ENCODE results near the gene PITRM1.

The PITRM1 gene

DNA sequence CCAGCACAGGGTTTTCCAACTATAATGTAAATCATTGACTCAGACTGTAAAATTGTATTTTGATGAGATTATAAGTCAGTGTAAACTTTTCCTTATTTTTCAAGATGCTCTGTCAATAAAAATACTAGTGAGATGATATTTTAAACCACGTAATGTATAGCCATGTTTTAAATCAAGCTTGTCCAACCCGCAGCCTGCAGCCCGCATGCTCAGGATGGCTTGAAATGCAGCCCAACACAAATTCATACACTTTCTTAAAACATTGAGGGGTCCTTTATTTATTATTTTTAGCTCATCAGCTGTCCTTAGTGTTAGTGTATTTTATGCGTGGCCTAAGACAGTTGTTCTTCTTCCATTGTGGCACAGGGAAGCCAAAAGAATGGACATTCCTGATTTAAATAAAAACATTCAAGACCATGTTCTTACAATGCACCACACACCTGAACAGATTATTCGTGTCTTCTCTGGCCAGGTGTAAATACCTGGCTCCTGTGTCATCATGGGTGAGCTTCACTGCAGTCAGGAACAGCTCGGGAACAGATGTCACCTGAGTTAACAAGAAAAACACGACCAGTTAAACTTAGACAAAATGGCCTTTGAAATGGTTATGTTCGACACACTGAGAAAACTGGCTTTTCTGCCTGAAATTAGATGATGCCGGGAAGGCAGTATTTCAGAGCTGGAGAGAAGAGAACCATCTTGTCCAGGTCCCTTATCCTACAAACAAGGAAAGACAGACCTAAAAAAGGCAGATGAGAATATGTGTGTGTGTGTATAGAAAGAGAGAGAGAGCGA lies 5.9 kb downstream of the PITRM1 start:
- no peak for DNase-seq

DNA sequence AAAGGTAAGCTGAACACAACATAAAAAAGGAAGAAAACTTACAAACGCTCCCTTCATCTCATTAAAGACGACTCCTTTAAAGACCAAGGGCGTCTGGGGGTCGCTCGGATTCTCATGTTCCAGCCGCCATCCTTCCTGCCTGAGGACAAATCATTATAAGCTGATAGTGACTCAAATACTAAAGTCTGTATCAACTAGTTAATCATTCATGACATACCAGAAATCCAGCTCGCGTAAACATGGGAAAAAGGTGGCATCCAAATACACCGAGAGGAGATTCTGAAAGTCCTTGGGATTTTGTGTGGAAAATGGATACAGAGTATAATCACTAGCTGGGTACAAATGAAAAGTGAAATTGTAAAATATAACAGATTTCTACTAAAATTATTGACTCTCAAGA lies 7.4 kb downstream of the PITRM1 start:
- no peak for DNase-seq

- DNase-seq: no peak
Observed at GRCh38 chr10:3163879-3164278, 8.7 kb downstream of the PITRM1 start.

DNA sequence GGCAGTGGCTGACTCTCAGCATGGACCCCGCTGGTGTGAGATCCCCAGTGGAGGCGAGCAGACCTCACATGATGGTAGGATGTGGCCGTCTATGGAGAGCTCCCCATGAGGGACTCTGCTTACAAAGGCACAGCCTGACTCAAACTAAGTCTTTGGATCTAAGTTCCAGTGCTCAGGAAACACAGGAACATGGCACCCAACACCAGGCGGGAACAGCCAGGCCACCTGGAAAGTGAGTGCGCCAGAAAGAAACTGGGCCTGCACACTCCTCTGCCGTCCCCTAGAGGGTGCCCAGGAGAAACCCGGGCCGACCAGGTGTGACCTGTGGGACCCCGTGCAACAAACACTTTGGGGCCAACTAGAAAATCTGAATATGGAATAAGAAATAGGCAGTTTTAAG lies 10.0 kb downstream of the PITRM1 start:
- DNase-seq: no peak

- no peak for DNase-seq
Observed at GRCh38 chr10:3159152-3159551, 13.4 kb downstream of the PITRM1 start.

- no peak for DNase-seq
Observed at GRCh38 chr10:3154666-3155065, 17.9 kb downstream of the PITRM1 start.

GRCh38 chr10:3152566-3152935 lies 20.0 kb downstream of the PITRM1 start:
- DNase-seq: no peak

DNA sequence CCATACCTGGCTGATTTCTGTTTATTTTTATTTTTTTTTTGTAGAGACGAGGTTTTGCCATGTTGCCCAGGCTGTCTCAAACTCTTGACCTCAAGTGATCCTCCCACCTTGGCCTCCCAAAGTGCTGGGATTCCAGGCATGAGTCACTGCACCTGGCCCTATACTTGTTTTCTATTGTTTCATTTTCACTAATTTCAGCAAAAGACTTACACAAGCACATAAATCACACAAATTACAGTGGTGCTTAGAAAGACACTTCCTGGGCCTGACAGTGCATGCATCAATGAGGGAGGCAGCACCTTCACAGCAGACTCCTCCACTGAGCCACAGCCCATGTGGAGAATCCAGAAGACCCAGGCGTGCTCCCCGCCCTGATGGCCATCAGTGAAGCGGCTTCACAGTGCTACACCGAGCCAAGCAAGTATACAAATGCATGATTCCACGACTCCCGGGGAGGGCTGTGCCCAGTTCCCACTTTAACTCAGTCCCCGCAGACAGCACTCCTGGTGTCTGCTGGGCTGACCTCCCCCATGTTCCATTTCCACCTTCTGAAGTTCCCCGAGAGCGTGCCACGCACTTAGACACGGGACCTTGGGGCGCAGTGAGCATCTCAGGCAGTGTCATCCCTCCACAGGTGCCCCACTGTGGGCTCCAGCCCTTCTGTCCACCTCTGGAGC lies 20.6 kb downstream of the PITRM1 start:
- DNase-seq: no peak

GRCh38 chr10:3150961-3151360 lies 21.6 kb downstream of the PITRM1 start:
- no peak for DNase-seq

DNA sequence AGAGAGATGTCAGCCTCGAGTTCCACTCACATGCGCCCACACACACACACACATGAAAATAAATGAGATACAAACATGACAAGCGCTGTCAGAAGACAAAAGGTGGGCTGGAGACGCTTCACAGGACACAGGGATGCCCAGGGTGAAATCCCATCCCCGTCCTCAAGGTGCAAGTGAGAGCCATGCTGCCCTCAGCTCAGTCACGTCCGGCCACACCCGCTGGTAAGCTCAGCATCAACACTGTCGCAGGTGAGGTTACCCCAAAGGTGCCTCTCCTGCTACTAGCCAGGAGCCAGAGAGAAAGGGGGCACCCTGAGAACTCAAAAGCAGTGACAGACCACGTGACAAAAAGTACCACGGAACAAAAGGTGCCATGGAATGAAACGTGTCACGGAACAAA lies 22.2 kb downstream of the PITRM1 start:
- no peak for DNase-seq

DNA sequence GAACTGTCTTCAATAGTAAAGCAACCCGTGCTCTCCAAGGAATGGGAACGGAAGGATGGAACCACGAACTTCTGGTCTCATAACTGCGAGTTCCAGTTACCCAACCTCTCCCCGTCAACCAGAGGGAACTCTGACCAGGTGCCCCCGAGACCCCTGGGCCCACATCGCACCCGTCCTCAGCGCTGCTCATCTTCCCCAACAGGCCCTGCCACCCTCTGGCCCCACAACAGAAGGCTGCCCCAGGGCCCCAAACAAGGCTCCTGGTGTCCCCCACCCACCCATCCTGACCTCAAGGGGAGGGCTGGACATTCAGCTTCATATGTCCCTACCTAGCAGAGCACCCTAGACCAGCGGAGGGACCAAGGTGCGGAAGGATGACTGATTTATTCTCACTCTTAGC lies 22.7 kb downstream of the PITRM1 start:
- DNase-seq: no peak

DNA sequence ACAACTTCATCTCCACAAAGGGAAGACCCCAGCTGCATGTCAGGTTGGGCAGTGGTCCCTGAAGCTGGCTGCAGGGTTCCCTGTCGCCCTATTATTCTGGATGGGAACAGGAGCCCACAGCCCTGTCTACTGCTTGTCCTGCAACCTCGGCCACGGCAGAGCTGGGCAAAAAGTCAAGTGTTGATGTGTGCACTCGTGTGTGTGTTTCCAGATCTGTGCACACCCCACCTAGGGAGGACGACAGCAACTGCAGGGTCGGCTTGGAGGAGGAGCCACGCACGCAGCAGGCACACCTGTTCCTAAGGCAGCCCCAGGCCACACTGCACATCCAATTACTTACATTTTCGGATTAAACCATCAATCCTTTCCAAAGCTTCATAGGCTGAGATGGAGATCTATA lies 23.6 kb downstream of the PITRM1 start:
- no peak for DNase-seq

DNA sequence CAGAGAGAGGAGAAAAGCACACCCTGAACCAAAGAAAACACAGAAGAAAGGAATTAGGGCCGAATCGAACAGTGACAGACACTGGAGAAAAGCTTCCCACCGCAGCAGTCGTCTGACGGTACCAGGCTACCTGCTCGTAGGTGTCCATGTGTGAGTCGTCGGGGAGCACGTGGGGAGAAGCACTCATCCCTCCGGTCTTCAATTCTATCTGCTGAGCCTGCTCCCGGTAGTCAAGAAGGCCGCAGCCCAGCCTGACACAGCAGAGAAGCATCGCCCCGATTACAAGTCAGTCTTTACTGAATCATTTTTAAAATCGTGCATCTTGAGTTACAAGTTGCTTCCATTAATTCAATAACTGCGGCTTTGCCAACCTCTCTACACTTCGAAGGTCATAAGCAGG lies 24.5 kb downstream of the PITRM1 start:
- DNase-seq: no peak

GRCh38 chr10:3147117-3147820 lies 25.3 kb downstream of the PITRM1 start:
- no peak for DNase-seq

DNA sequence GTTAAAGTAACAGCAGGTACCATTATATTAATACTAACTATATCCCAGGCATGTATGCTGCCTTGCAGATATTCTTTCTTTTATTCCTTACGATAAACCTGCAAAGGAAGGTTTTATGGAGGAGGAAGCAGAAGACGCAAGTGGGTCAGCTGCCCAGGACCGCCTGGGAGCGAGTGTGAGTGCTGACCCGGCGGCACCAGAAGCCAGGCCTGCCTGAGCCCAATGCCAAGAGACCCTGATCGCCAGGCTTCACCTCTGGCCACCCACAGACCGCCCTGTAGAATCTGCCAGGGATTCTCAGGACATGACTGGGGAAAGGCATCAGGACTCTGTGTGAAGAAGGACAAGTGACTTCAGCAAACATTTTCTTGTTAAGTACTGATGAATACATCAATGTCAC lies 26.3 kb downstream of the PITRM1 start:
- DNase-seq: no peak

DNA sequence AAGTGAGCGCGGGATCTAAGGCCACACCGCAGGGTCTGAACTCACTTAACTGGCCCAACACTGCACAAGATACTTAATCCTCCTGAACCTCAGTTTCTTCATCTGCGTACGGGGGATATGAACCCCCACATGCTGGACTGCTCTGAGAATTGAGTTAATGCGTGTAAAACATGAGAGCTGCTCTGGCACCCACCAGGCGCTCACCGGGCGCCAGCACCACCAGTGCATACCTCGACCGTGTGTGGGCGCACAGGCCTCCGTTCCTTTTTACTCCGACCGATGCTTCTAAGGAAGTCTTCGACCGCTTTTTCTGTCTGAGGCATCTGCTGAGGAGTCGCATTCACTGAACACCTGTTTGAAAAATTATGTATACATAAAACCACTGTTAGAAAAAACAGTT lies 27.2 kb downstream of the PITRM1 start:
- no peak for DNase-seq

- DNase-seq: no peak
Observed at GRCh38 chr10:3143791-3144434, 28.7 kb downstream of the PITRM1 start.

DNA sequence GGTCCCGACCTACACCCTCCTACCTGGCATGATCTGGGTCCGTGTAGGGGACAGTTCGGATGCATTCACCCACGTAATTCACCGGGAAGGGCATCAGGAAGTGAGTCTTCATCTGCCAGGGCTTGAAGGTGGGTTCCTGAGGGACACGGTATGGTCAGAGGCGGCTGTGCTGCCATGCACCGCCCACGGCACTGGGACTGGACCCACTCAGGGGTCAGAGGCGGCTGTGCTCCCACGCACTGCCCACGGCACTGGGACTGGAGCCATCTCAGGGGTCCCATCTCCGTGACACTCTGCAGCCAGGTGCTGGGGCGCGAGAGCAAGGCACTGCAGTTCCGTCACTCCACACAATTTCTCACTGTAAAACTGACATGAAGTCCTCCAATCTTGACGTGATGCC lies 29.2 kb downstream of the PITRM1 start:
- no peak for DNase-seq

- no peak for DNase-seq
Observed at GRCh38 chr10:3142146-3142875, 30.3 kb downstream of the PITRM1 start.

DNA sequence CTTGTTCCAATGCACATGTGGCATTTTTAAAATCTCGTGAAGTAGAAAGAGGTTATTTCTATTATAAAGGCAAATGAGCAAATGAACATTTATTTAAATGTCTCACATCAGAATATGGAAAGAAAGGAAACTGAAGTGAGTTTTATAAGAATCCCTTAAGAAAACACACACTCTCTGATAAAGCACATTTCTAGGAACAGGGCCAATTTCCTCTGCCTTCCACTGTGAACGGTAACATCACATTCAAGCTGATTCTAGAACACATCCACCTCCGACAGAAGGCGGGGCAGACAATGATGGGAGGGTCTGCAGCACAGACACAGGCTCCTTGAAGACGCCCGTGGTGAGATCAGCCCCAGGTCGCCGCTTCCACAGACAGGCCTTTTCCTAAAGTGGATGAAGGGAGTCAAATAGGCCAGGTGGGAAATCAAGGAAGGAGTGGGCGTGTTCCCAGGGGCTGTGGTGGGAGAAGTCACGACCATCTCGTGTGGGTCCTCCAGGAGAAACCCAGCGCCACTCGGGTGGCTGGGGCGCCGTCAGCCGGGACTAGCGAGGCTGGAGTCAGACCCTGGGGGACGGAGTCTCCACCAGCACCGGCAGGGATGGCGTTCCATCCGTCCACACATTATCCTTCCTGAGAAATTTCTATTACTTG lies 31.1 kb downstream of the PITRM1 start:
- no peak for DNase-seq

DNA sequence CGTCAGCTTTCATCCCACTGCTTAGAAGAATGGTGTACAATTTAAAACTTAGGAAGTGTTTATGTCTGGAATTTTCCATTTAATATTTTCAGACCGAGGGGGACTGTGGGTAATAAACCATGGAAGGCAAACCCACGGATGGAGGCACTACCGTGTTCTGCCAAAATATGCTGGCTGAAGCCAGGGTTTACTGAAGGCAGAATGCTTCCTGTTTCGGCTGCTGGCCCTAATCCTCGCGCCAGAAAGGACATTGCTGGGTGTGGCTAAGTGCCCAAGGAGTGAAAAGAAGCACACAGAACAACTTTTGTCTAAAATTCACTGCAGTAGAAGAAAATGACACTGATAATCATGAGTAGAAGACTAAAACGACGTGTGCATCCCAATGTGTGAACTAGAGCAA lies 32.3 kb downstream of the PITRM1 start:
- no peak for DNase-seq

GRCh38 chr10:3139216-3139910 lies 33.2 kb downstream of the PITRM1 start:
- no peak for DNase-seq
